HG03103 (cell line): Measurements from ENCODE around the gene CSTF2.

Experiments
- ATAC-seq: cut with Tn5 transposase; IDR thresholded peaks from one replicate; pipeline ENCODE4 v1.9.1; 2021; ENCODE audit warnings: low read depth; ENCODE audit not compliant: unreplicated experiment

Gene CSTF2

DNA sequence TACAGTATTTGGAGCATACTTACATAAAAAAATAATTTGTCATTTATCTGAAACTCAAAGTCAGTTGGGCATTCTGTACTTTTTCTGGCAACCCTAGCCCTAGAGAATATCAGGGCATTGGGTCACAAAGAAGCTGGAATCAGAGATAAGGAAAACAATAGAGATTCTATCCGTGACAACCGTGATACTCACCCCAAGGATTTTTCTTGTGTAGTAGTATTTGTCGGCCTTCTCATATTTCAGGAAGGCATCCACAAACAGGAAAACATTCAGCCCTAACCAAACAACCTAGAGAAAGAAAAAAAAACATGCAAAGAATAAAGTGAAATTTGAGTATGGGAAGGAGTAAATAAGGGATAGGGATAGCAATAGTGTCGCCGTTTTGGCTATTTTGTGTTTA, 50.3 kb downstream of the CSTF2 start:
- no peak for ATAC-seq

DNA sequence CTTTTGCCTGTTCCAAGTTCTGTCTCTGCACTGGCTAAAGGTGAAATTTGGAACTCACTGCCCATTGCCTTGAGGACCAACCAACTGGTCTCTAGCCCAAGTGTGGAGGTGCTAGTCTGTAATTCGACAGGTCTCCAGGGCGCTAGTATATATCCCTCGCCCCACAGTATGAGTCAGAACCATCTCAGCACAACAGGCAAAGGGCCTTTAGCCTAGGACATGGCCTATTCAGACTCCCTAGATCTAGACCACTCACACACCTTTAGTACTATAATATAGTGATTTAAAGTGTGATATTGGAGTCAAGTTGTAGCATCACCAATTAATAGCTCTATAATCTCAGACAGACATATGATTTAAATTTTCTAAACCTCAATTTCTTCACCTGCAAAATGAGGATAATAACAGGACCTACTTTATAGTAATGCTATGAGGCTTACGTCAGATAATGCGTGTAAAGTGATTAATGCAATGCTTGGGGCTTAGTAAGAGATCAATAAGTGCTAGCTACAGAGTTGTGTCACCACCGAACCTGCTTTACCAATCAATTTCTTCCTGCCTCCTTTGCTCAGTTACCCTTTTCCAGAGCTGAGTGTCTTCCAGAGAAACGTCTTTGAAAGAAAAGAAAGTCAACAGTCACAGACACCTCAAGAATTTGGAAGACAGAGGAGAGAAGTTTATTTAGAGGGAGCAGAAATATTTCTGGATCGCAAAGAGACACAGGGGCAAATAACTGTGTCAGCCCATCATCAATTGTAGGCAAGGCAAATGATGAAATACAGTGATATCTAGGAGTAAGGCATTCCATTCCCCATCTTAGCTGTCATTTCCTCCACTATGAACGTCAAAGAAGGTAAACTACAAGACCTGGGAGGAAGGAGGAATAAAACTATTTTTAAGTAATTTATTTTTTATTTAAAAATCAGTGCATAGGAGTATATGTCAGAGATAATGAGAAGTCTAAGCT, 51.7 kb downstream of the CSTF2 start:
- ATAC-seq, result no peak

DNA sequence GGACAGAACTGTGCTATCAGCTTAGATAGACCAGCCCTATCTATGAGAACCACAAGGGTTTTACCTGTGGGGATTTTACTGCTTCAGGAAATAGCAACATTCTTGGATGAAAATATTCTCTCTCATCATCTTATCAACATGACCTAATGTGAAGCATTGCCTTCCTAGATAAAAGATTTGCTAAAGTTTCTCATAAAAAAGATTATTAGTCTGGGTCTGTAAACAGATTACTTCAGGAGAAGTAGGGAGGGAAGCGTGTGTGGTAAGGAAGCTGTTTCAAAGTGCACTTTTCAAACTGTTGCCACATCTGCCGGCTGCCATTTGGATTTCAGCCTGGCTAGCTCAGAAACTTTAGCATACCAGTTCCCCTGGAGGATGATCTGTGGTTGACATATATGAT, 54.1 kb downstream of the CSTF2 start, which contains the start of gene NOX1:
Gene NOX1 (minus strand): TSS at position 35 of the 400 bp plus-strand sequence. CDS start 220 bp downstream, outside the sequence.
- no peak for ATAC-seq

DNA sequence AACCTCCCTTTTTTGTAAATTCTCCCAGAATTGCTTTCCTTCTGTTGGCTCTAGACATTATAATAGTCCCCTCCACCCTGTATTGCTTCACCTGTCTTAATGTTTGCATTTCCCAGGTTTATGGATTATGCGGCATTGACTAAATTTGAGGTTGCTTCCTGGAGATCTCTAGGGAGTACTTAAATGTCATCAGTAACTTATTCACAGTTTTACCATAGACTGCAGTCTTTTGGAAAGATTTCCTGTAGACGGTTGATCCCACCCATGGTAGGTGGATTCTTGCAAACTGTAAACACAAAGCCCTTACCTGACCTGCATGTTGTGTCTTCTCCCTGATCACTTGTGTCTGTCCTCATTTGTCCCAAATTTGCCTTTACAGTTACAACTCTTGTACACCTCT, 60.2 kb downstream of the CSTF2 start:
- ATAC-seq, result no peak

DNA sequence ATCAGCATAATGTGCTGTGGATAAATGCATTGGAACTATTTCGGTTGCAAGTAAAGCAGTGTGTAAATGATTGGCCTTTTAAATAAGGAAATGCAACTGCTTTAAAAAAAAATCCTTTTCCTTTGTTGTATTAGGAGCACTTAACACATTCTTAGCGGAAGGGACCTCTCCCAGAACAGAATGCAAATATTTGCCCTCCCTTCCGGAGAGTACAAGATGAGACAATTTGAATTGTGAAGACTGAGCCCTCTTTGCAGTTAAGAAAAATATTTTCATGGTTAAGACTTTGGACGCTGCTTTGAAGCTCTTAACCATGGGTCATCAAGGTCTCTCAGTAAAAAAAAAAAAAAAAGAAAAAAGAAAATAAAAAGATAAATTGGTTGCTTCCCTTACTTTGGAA, 63.5 kb downstream of the CSTF2 start:
- ATAC-seq, result no peak
